Colonic mucosa (tissue), 4 donors: ENCODE results near the gene AMBRA1. TPM values are rescaled to one million over a fixed set of nuclear protein-coding genes. Genes with fewer than 3 reads are reported as not detected.
"Not testable (repeated sequence)": the region's sequence is repeated elsewhere in the genome, so short reads cannot be mapped to it uniquely, and the experiment has no call there.

Experiments used
- DNase-seq: peaks from one replicate; pipeline ENCODE4 v3.0.0-alpha.2; 2020
- H3K27ac ChIP-seq: fragments of 200-600 bp; one replicate; pipeline ENCODE4 v1.8.0; 2021
- H3K27me3 ChIP-seq: fragments of 200-600 bp; one replicate; pipeline ENCODE4 v1.8.0; 2021
- H3K36me3 ChIP-seq: fragments of 200-600 bp; one replicate; pipeline ENCODE4 v1.8.0; 2021
- H3K4me1 ChIP-seq: fragments of 200-600 bp; one replicate; pipeline ENCODE4 v1.8.0; 2021; ENCODE audit warnings: mild to moderate bottlenecking
- H3K4me3 ChIP-seq: fragments of 200-600 bp; one replicate; pipeline ENCODE4 v1.8.0; 2021
- H3K9ac ChIP-seq, 2 donors: one replicate each; pipeline ENCODE4 v1.7.0; 2013; ENCODE audit warnings: control low read depth in 2 of 2, low read depth in 2 of 2, low read length in 2 of 2
- H3K9me3 ChIP-seq: fragments of 200-600 bp; one replicate; pipeline ENCODE4 v1.8.0; 2021
- intact Hi-C: fragments of 100-400 bp; cut with DNase I; formaldehyde crosslinking; loops from one replicate; pipeline ENCODE4 v1.14.1; 2022
- total RNA-seq, 2 donors: library from RNA; stranded (reverse); fragmentation: NEBNext Ultra II Directional in 1 of 2; extraction: Animal tissue kit (Norgen Biotek cat#: 25700) in 1 of 2; gene quantifications; one replicate each; pipeline ENCODE4 v1.2.1, GENCODE V29; 2021
- TF ChIP-seq, protein P1 (sequence below): fragments of 200-600 bp; IDR thresholded peaks from one replicate; pipeline ENCODE4 v1.8.0; 2022; ENCODE audit warnings: antibody characterized with exemption, mild to moderate bottlenecking
- donor health status: healthy.
- donor health status: DM: no; HTN: no; CAD: no.
- donor health status: DM: no; HTN: no; CAD: no.

AMBRA1 gene
- total RNA-seq, 2 donors from 2014 or later, result 32.7 to 33.8 TPM

DNA sequence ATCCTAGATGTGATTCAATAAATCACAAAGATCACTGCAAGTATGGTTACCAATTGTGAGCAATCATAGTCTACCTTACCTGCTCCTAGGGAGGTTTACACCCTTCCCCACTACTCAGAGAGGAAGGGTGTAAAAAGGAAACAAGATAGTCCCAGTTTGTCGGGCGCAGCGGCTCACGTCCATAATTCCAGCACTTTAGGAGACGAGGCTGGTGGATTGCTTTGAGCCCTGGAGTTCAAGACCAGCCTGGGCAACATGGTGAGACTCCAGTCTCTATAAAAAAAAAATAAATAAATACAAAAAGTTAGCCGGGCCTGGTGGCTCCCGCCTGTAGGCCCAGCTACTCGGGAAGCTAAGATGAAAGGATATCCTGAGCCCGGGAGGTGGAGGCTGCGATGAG is 962 bp upstream of the AMBRA1 start:
- no peak for DNase-seq
- no peaks in the 10 kb centered on the region for H3K36me3 ChIP-seq
- no peaks in the 10 kb centered on the region for H3K27me3 ChIP-seq
- TF ChIP-seq, protein P1, sequence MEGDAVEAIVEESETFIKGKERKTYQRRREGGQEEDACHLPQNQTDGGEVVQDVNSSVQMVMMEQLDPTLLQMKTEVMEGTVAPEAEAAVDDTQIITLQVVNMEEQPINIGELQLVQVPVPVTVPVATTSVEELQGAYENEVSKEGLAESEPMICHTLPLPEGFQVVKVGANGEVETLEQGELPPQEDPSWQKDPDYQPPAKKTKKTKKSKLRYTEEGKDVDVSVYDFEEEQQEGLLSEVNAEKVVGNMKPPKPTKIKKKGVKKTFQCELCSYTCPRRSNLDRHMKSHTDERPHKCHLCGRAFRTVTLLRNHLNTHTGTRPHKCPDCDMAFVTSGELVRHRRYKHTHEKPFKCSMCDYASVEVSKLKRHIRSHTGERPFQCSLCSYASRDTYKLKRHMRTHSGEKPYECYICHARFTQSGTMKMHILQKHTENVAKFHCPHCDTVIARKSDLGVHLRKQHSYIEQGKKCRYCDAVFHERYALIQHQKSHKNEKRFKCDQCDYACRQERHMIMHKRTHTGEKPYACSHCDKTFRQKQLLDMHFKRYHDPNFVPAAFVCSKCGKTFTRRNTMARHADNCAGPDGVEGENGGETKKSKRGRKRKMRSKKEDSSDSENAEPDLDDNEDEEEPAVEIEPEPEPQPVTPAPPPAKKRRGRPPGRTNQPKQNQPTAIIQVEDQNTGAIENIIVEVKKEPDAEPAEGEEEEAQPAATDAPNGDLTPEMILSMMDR, result no peak
- intact Hi-C loops, result no loop called here
- H3K4me1 ChIP-seq, result peaks cover 12% of the 10 kb centered on the region
- no peak overlapping the region for H3K27ac ChIP-seq
- H3K4me3 ChIP-seq, result no peak overlapping the region
- no peak overlapping the region for H3K9ac ChIP-seq
- H3K9me3 ChIP-seq, result no peaks in the 10 kb centered on the region

DNA sequence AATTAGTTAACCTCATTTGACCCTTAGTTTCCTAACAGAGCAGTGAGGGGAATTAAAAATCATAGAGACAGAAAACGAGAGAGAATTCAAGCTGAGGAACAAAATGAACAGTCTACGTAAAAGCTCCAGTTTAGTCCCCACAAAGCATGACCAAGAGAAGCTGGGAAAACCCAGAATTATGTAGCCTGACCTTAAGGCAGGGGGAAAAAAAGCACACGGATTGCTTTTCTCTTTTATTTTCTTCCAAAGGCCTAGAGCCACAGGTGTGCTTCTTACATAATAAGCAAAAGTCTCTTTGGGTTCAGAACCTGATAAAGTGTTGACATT is 514 bp upstream of the AMBRA1 start:
- intact Hi-C loops, result no loop called here
- Histone ChIP-seq H3K4me1 (peaks cover 12% of the 10 kb centered on the region), H3K36me3 (no peaks in the 10 kb centered on the region), H3K27me3 (no peaks in the 10 kb centered on the region), H3K9me3 (no peaks in the 10 kb centered on the region), H3K27ac (peak overlapping the region; percentile 80), H3K9ac (peak overlapping the region in 1 of 2 donors; percentile 91), H3K4me3 (peak overlapping the region; percentile 98)
- TF ChIP-seq, protein P1, result no peak
- no peak for DNase-seq

DNA sequence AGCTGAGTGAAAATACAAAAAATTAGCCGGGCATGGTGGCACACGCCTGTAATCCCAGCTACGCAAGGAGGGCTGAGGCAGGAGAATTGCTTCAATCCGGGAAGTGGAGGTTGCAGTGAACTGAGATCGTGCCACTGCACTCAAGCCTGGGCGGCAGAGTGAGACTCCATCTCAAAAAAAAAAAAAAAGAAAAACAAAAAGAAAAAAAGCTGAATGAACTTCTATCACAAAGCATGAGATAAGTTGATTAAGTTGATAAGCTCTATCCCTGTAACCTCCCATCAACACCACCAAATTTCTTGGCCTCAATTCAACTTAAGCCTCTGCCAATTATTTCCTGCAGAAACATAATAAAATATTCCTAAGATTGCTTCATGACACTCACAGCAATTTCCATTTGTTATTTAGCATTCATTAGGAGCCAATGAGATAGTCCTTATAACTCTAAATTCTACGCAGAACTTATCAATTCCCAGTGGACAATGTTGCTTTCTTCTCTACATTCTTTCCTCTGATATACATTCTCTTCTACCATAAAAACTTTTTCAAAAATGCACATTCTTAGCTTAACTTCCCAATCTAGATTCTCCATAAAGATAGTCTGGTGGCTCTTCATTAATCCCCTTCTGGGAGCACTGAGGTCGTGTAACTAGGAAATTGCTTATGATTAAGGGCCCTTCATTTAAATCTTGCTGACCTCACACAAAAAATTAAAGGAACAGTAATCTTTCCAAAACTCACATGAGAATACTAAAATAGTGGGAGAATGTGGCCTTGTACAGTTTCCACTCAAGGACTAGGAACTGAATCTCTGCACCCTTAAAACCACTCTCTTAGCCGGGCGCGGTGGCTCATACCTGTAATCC is 2.9 kb downstream of the AMBRA1 start:
- no peak overlapping the region for H3K4me3 ChIP-seq
- no peak for DNase-seq
- intact Hi-C loops, result no loop called here
- TF ChIP-seq, protein P1, result no peak
- H3K27me3 ChIP-seq, result no peaks in the 10 kb centered on the region
- H3K27ac ChIP-seq, result no peak overlapping the region
- peaks cover 12% of the 10 kb centered on the region for H3K4me1 ChIP-seq
- peak overlapping the region in 1 of 2 donors; percentile 34 for H3K9ac ChIP-seq
- H3K36me3 ChIP-seq, result no peaks in the 10 kb centered on the region
- no peaks in the 10 kb centered on the region for H3K9me3 ChIP-seq

DNA sequence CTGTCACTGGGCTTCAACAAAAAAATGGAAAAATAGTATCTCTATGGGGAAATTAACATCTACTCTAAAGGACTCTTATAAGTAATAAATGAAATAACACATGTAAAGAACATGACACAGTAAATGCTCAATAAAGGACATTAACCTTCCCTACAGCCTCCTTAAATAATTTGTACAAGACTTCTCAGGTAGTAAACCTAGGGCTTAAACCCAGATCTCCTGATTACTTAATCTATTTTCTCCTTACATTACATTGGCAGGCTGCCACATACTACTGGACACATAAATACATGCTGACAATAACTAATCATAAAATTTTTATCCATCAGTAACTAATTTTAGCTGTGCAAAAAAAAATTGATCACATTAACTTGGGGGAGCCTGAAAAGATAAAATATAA is 4.9 kb downstream of the AMBRA1 start:
- no peaks in the 10 kb centered on the region for H3K27me3 ChIP-seq
- intact Hi-C loops, result no loop called here
- no peak for DNase-seq
- no peak overlapping the region for H3K27ac ChIP-seq
- TF ChIP-seq, protein P1, result no peak
- no peak overlapping the region for H3K9ac ChIP-seq
- H3K9me3 ChIP-seq, result no peaks in the 10 kb centered on the region
- peaks cover 12% of the 10 kb centered on the region for H3K4me1 ChIP-seq
- H3K4me3 ChIP-seq, result no peak overlapping the region
- H3K36me3 ChIP-seq, result no peaks in the 10 kb centered on the region

DNA sequence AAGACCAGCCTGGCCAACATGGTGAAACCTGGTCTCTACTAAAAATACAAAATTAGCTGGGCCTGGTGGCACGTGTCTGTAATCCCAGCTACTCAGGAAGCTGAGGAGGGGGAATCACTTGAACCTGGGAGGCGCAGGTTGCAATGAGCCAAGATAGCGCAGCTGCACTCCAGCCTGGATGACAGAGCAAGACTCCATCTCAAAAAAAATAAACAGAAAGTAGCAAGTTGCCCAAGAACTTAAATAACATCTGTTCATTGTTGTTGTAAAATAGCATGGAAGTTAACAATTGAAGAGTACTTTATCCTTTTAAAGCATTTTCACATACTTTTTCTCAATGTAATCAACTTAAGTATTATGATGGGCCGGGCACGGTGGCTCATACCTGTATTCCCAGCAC is 5.7 kb downstream of the AMBRA1 start:
- Histone ChIP-seq H3K9me3 (no peaks in the 10 kb centered on the region), H3K27ac (no peak overlapping the region), H3K4me1 (peaks cover 12% of the 10 kb centered on the region), H3K36me3 (no peaks in the 10 kb centered on the region), H3K4me3 (no peak overlapping the region), H3K27me3 (no peaks in the 10 kb centered on the region), H3K9ac (no peak overlapping the region)
- DNase-seq, result no peak
- TF ChIP-seq, protein P1, result no peak
- intact Hi-C loops, result no loop called here

DNA sequence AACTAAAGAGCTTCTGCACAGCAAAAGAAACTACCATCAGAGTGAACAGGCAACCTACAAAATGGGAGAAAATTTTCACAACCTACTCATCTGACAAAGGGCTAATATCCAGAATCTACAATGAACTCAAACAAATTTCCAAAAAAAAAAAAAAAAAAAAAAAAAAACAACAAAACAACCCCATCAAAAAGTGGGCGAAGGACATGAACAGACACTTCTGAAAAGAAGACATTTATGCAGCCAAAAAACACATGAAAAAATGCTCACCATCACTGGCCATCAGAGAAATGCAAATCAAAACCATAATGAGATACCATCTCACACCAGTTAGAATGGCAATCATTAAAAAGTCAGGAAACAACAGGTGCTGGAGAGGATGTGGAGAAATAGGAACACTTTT is 10.3 kb downstream of the AMBRA1 start:
- intact Hi-C loops, H3K27me3 ChIP-seq, DNase-seq, H3K9me3 ChIP-seq, H3K36me3 ChIP-seq, H3K4me1 ChIP-seq, H3K9ac ChIP-seq, H3K27ac ChIP-seq, H3K4me3 ChIP-seq: not testable (repeated sequence)
